H1 (cell line): ENCODE data around the gene FAS. TPM values are rescaled to one million over a fixed set of nuclear protein-coding genes. Genes with fewer than 3 reads are reported as not detected.

ENCODE experiments used
- PHF8 ChIP-seq: fragments of 200-600 bp; sonication (generic); conservative IDR thresholded peaks from 2 replicates; pipeline ENCODE4 v1.7.1; 2012; ENCODE audit warnings: low read depth, mild to moderate bottlenecking, inconsistent platforms, low read length, moderate library complexity
- POU5F1 ChIP-seq: IDR thresholded peaks from 2 replicates; pipeline ENCODE4 v1.6.1; 2011; ENCODE audit warnings: low read depth, mild to moderate bottlenecking, low read length, moderate library complexity
- polyA plus RNA-seq, 7 experiments: library from polyadenylated mRNA; depleted of rRNA in 3 of 7; stranded (reverse) in 5 of 7; unstranded in 2 of 7; fragments of >200 nt in 5 of 7; fragments of 200-250 nt in 2 of 7; gene quantifications; 1 replicate in 5 of 7; 2 replicates in 1 of 7; 4 replicates in 1 of 7; pipeline versions ENCODE4 v1.2.1 to v1.2.3, GENCODE V29; 2011 to 2013; ENCODE audit warnings: missing spikeins in 2 of 7, mixed read lengths in 2 of 7
- total RNA-seq: library from RNA; stranded (reverse); fragmentation: NEBNext Ultra II Directional; extraction: Animal tissue kit (Norgen Biotek cat#: 25700); gene quantifications from 2 replicates; pipeline ENCODE4 v1.2.1, GENCODE V29; 2021
- TF ChIP-seq, protein P1 (sequence below): IDR thresholded peaks from 2 replicates; pipeline ENCODE4 v1.6.1; 2012; ENCODE audit warnings: low read length, inconsistent platforms

FAS gene
- total and polyA plus RNA-seq, 2 of the 8 experiments (the other 6 are each of a cell fraction or from before 2014, with no cell fraction given), result 4.0 to 6.7 TPM

DNA sequence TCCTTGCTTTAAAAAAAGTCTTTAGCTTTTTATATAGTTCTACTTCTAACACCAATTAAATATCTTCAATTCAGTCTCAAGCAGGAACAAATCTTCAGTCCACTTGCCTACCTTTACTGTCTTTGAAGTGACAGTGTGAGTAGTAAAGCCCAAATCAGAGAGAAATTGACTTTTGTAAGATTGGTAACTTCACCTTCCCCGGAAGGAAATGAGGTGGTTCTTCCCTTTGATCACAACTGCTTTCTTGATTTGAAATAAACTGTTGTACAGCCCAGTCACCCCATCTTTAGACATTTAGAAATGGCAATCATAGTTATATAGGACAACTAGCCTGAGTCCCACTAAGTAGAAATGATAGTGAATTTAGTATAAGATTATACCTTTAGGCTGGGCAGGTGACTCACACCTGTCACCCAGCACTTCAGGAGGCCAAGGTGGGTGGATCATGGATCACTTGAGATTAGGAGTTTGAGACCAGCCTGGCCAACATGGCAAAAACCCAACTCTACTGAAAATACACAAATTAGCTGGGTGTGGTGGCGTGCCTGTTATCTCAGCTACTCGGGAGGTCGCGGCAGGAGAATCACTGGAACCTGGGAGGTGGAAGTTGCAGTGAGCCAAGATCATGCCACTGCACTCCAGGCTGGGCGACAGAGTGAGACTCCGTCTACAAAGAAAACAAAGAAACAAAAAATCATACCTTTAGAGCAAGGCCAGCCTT, 4.7 kb downstream of the FAS start (continued):
- TF ChIP-seq PHF8 (no peak), POU5F1 (no peak)
- TF ChIP-seq, protein P1, sequence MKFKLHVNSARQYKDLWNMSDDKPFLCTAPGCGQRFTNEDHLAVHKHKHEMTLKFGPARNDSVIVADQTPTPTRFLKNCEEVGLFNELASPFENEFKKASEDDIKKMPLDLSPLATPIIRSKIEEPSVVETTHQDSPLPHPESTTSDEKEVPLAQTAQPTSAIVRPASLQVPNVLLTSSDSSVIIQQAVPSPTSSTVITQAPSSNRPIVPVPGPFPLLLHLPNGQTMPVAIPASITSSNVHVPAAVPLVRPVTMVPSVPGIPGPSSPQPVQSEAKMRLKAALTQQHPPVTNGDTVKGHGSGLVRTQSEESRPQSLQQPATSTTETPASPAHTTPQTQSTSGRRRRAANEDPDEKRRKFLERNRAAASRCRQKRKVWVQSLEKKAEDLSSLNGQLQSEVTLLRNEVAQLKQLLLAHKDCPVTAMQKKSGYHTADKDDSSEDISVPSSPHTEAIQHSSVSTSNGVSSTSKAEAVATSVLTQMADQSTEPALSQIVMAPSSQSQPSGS, result no peak
